ENCODE results near the gene RNF223.
A peak's percentile ranks its signal among the peaks of the same experiment; 100 is the strongest.

Gene RNF223

DNA sequence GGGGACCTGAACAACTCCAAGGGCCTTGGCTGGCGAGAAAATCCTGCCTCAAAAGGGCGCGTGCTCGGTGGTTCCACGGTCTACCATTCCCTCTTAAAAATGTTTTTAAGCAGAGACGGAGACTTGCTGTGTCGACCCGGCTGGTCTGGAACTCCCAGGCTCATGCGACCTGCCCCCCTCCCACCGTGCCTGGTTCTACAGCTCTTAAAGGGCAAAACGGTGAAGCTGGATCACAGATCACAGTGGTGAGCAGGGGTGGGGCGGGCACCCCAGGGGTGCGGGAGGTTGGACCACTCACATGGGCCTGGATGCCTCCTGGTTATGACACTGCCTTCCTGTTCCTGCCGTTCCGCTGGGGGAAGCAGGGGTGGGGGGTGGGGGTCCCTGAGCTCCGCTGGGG is 46.0 kb upstream of the RNF223 start:
- no peak for DNase-seq (ENCODE audit: low read depth)
- no peak overlapping the region for H3K4me3 ChIP-seq (ENCODE audit: low read depth, low read length)
- TF ChIP-seq MYC (IDR thresholded peaks at IDR 0.05; ENCODE audit: low read depth, low read length) (no peak), POLR2A (IDR thresholded peaks at IDR 0.05; ENCODE audit: extremely low read depth, insufficient read length) (no peak)
- TF ChIP-seq, protein P1, sequence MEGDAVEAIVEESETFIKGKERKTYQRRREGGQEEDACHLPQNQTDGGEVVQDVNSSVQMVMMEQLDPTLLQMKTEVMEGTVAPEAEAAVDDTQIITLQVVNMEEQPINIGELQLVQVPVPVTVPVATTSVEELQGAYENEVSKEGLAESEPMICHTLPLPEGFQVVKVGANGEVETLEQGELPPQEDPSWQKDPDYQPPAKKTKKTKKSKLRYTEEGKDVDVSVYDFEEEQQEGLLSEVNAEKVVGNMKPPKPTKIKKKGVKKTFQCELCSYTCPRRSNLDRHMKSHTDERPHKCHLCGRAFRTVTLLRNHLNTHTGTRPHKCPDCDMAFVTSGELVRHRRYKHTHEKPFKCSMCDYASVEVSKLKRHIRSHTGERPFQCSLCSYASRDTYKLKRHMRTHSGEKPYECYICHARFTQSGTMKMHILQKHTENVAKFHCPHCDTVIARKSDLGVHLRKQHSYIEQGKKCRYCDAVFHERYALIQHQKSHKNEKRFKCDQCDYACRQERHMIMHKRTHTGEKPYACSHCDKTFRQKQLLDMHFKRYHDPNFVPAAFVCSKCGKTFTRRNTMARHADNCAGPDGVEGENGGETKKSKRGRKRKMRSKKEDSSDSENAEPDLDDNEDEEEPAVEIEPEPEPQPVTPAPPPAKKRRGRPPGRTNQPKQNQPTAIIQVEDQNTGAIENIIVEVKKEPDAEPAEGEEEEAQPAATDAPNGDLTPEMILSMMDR (IDR thresholded peaks at IDR 0.05; ENCODE audit: low read depth, low read length): no peak
- TF ChIP-seq, protein P2, sequence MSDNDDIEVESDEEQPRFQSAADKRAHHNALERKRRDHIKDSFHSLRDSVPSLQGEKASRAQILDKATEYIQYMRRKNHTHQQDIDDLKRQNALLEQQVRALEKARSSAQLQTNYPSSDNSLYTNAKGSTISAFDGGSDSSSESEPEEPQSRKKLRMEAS (IDR thresholded peaks at IDR 0.05; ENCODE audit: low read depth, low read length): no peak

DNA sequence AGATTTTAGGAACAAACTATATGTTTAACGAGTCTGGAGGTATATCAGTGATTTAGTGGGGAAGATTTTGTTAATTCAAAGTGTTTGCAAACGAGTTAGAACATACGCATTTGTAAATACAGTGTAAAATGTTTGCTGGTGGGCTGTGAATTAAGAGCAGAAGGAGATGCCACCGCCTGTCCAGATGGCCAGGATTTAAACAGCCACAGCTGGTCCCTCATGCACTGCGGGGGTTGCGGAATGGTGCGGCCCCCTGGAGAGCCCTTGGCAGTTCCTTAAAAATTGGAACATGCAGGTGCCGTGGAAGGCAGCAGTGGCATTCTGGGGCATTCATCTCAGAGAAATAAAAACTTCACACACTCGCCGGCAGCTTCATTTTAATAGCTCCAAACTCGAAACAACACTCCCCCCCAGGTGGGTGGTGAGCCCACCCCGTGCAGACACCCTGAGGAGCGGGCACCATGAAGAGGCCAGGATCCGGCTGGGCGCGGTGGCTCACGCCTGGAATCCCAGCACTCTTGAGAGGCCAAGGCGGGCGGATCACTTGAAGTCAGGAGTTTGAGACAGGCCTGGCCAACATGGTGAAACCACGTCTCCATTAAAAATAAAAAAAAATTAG is 45.3 kb upstream of the RNF223 start:
- TF ChIP-seq POLR2A (IDR thresholded peaks at IDR 0.05; ENCODE audit: extremely low read depth, insufficient read length) (no peak), MYC (IDR thresholded peaks at IDR 0.05; ENCODE audit: low read depth, low read length) (no peak)
- TF ChIP-seq, protein P2 (IDR thresholded peaks at IDR 0.05; ENCODE audit: low read depth, low read length): no peak
- TF ChIP-seq, protein P1 (IDR thresholded peaks at IDR 0.05; ENCODE audit: low read depth, low read length): no peak
- no peak for DNase-seq (ENCODE audit: low read depth)
- H3K4me3 ChIP-seq (ENCODE audit: low read depth, low read length): no peak overlapping the region

DNA sequence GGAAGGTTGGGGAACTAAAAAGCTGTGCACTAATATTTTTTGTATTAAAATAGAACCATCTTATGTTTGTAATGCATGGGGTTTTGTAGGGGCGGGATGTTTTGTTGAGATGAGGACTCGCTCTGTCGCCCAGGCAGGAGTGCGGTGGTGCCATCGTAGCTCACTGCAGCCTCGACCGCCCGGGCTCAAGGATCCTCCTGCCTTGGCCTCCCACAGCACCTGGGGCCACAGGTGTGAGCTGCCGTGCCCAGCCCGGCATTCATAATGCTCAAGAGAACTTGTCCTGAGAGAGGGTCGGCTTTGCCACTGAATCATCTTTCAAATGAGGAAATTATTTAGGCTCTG is 44.7 kb upstream of the RNF223 start:
- TF ChIP-seq MYC (IDR thresholded peaks at IDR 0.05; ENCODE audit: low read depth, low read length) (no peak), POLR2A (IDR thresholded peaks at IDR 0.05; ENCODE audit: extremely low read depth, insufficient read length) (no peak)
- TF ChIP-seq, protein P2 (IDR thresholded peaks at IDR 0.05; ENCODE audit: low read depth, low read length): no peak
- TF ChIP-seq, protein P1 (IDR thresholded peaks at IDR 0.05; ENCODE audit: low read depth, low read length): no peak
- DNase-seq (ENCODE audit: low read depth): no peak
- no peak overlapping the region for H3K4me3 ChIP-seq (ENCODE audit: low read depth, low read length)

DNA sequence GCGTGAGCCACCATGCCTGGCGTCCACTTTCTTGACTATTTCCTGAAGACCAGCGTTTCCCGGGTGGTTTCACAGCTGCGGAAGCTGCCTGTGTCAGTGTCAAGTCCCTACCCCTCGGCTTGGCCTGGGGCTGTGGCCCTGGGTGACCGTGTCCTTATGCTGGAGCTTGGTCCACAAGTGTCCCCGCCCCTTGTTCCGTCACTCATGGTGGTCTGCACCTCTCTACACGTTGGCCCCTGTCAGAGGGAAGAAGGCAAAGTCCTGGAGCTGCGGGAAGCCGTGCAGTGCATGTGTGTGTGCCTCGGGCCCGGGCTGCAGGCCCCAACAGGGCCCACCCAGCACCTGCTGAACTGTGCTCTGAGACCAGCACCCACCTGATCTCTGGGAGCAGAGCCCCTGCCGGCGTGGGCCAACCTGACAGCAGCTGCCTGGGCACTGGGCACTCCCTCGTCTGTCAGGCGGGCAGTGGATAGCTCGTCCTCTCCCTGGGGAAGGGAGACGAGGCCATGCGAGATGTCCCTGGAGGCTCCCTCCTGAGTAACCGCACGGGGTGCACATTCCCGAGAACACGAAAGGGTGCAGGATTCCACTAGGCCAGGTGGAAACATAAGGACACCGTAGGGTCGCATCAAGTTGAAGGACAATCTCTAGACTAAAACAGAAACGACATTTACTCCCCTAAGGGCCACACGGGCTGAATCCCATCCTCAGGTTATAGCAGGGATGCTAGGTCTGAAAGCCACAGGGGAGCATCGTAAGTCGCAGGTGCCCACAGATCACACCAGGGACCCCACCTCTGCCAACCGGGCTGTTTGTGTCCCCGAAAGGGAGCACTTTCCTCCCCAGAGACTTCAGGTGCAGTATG is 44.1 kb upstream of the RNF223 start:
- no peak for DNase-seq (ENCODE audit: low read depth)
- no peak overlapping the region for H3K4me3 ChIP-seq (ENCODE audit: low read depth, low read length)
- TF ChIP-seq, protein P2 (IDR thresholded peaks at IDR 0.05; ENCODE audit: low read depth, low read length): no peak
- TF ChIP-seq, protein P1 (IDR thresholded peaks at IDR 0.05; ENCODE audit: low read depth, low read length): no peak
- TF ChIP-seq MYC (IDR thresholded peaks at IDR 0.05; ENCODE audit: low read depth, low read length) (no peak), POLR2A (IDR thresholded peaks at IDR 0.05; ENCODE audit: extremely low read depth, insufficient read length) (no peak)

DNA sequence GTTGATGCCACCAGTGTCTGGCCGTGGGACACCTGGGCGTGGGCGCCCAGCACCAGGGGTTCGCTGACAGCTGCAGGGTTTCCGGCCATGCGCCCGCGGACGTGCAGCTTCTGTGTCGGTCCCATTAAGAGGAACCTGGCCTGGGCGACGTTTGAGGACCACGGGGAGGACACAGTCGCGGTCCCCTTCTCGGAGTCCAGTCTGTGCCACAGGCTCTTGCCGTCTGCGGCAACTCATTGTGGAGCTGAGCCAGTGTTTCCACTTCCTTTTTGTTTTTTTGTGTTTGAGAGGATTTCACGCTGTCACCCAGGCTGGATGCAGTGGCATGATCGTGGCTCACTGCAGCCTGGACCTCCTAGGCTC is 43.3 kb upstream of the RNF223 start:
- no peak overlapping the region for H3K4me3 ChIP-seq (ENCODE audit: low read depth, low read length)
- TF ChIP-seq, protein P1 (IDR thresholded peaks at IDR 0.05; ENCODE audit: low read depth, low read length): no peak
- TF ChIP-seq MYC (IDR thresholded peaks at IDR 0.05; ENCODE audit: low read depth, low read length) (no peak), POLR2A (IDR thresholded peaks at IDR 0.05; ENCODE audit: extremely low read depth, insufficient read length) (no peak)
- TF ChIP-seq, protein P2 (IDR thresholded peaks at IDR 0.05; ENCODE audit: low read depth, low read length): no peak
- DNase-seq (ENCODE audit: low read depth): peak; percentile 47

Measured in NB4 (cell line).